ENCODE measurements around the gene APOOL. TPM values are rescaled to one million over a fixed set of nuclear protein-coding genes. Genes with fewer than 3 reads are reported as not detected.

The APOOL gene
- total and polyA plus RNA-seq, 10 of the 15 experiments (the other 5 are each of a cell fraction or from before 2014, with no cell fraction given): 4.4 to 14.7 (median 7.7) TPM

- TF ChIP-seq, protein P1, sequence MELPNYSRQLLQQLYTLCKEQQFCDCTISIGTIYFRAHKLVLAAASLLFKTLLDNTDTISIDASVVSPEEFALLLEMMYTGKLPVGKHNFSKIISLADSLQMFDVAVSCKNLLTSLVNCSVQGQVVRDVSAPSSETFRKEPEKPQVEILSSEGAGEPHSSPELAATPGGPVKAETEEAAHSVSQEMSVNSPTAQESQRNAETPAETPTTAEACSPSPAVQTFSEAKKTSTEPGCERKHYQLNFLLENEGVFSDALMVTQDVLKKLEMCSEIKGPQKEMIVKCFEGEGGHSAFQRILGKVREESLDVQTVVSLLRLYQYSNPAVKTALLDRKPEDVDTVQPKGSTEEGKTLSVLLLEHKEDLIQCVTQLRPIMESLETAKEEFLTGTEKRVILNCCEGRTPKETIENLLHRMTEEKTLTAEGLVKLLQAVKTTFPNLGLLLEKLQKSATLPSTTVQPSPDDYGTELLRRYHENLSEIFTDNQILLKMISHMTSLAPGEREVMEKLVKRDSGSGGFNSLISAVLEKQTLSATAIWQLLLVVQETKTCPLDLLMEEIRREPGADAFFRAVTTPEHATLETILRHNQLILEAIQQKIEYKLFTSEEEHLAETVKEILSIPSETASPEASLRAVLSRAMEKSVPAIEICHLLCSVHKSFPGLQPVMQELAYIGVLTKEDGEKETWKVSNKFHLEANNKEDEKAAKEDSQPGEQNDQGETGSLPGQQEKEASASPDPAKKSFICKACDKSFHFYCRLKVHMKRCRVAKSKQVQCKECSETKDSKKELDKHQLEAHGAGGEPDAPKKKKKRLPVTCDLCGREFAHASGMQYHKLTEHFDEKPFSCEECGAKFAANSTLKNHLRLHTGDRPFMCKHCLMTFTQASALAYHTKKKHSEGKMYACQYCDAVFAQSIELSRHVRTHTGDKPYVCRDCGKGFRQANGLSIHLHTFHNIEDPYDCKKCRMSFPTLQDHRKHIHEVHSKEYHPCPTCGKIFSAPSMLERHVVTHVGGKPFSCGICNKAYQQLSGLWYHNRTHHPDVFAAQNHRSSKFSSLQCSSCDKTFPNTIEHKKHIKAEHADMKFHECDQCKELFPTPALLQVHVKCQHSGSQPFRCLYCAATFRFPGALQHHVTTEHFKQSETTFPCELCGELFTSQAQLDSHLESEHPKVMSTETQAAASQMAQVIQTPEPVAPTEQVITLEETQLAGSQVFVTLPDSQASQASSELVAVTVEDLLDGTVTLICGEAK (IDR thresholded peaks at IDR 0.05; ENCODE audit: borderline replicate concordance): no peak
- TF ChIP-seq KAT2A (conservative IDR thresholded peaks at IDR 0.05; ENCODE audit: control insufficient read depth, low read depth, low read length): no peak
- TF ChIP-seq BCLAF1 (IDR thresholded peaks at IDR 0.05): no peak
- TF ChIP-seq TCF3 (IDR thresholded peaks at IDR 0.05; ENCODE audit: borderline replicate concordance, insufficient read depth, low read depth, low read length): no peak
- TF ChIP-seq SP1 (IDR thresholded peaks at IDR 0.05; ENCODE audit: low read depth, low read length): no peak
- TF ChIP-seq HDAC2 (IDR thresholded peaks at IDR 0.05): no peak
Observed at GRCh38 chrX:85115252-85115651, 111.6 kb downstream of the APOOL start (continued).

GRCh38 chrX:85136409-85136808, 132.7 kb downstream of the APOOL start:
- ChIA-PET SMC1A (ENCODE audit: uncharacterized antibody, unreplicated experiment) (no interaction called here), POLR2A (no interaction called here), RAD21 (ENCODE audit: unreplicated experiment) (no interaction called here), CTCF (no interaction called here)
- H3K79me2 ChIP-seq (ENCODE audit: control insufficient read depth, insufficient read depth, low read length): no peaks in the 10 kb centered on the region
- H3K27ac ChIP-seq (ENCODE audit: control insufficient read depth, insufficient read depth): no peak overlapping the region
- TF ChIP-seq STAT3 (IDR thresholded peaks at IDR 0.05; ENCODE audit: low read depth, low read length) (no peak), NRF1 (conservative IDR thresholded peaks at IDR 0.05; ENCODE audit: low read depth, low read length) (no peak), IRF3 (IDR thresholded peaks at IDR 0.05) (no peak), BCLAF1 (IDR thresholded peaks at IDR 0.05) (no peak), PAX8 (IDR thresholded peaks at IDR 0.05) (no peak)
- ATAC-seq (no peak), FAIRE-seq (no peak), DNase-seq (ENCODE audit: low read depth, low spot score) (no peak)
- H3K4me1 ChIP-seq (ENCODE audit: control insufficient read depth, insufficient read depth, low read length): no peaks in the 10 kb centered on the region
- no peaks in the 10 kb centered on the region for H3K36me3 ChIP-seq (ENCODE audit: control insufficient read depth in 2 of 2, insufficient read depth in 2 of 2, low read length in 1 of 2)
- H3K9ac ChIP-seq (ENCODE audit: control insufficient read depth, insufficient read depth, low read length): no peak overlapping the region
- H3K27me3 ChIP-seq (replicated peaks in 1 of 2; ENCODE audit: control insufficient read depth in 2 of 2, insufficient read depth in 2 of 2, low read length in 1 of 2): no peaks in the 10 kb centered on the region
- no peak overlapping the region for H3K4me3 ChIP-seq
- H3K9me3 ChIP-seq (replicated peaks; ENCODE audit: control insufficient read depth, insufficient read depth, low read length): no peaks in the 10 kb centered on the region
- no peak overlapping the region for H2AFZ ChIP-seq (ENCODE audit: control insufficient read depth, low read depth, low read length)
- in situ Hi-C loops (cut with MboI) (no loop called here), intact Hi-C loops (cut with micrococcal nuclease; ENCODE audit: unreplicated experiment) (no loop called here)
- BruUV-seq (replicated peaks): no TSS peak
- no peak overlapping the region for H3K4me2 ChIP-seq (ENCODE audit: control insufficient read depth, insufficient read depth)
- H4K20me1 ChIP-seq (ENCODE audit: control insufficient read depth, insufficient read depth): no peaks in the 10 kb centered on the region
